Activated CD8-positive, alpha-beta memory T cell treated with anti-CD3 and anti-CD28 coated beads for 1 hour (primary cell): ENCODE data around the gene TRAF4.
"Not testable (repeated sequence)": the region's sequence is repeated elsewhere in the genome, so short reads cannot be mapped to it uniquely, and the experiment has no call there.

Experiments used
- DNase-seq, 2 donors: peaks; one replicate each; pipeline ENCODE4 v3.0.0-alpha.2; 2020; ENCODE audit warnings: low read depth in 1 of 2; ENCODE audit errors: extremely low read depth in 1 of 2

The TRAF4 gene

GRCh38 chr17:28726627-28727491, 17.0 kb upstream of the TRAF4 start:
- peak; percentile 74 to 80 for DNase-seq

GRCh38 chr17:28728364-28729200, 15.2 kb upstream of the TRAF4 start, which contains the start of gene NEK8:
Gene NEK8, plus strand, starts transcription at chr17:28728788. Its CDS starts 26 bp downstream, at chr17:28728814.
- DNase-seq, result peak; percentile 88 to 97

- DNase-seq, result no peak
These were observed 13.9 kb upstream of the TRAF4 start for GRCh38 chr17:28729950-28730330.

- no peak for DNase-seq
These were observed 10.5 kb upstream of the TRAF4 start for GRCh38 chr17:28733346-28733745.

GRCh38 chr17:28734712-28735241, 9.0 kb upstream of the TRAF4 start:
- DNase-seq, result no peak

GRCh38 chr17:28735242-28735722, 8.5 kb upstream of the TRAF4 start:
- DNase-seq, result no peak

GRCh38 chr17:28735913-28736769, 7.7 kb upstream of the TRAF4 start:
- DNase-seq, result not testable (repeated sequence)

GRCh38 chr17:28737316-28737715, 6.5 kb upstream of the TRAF4 start:
- no peak for DNase-seq

- DNase-seq, result no peak
These were observed 5.8 kb upstream of the TRAF4 start for GRCh38 chr17:28737770-28738679.

GRCh38 chr17:28738680-28739384, 5.0 kb upstream of the TRAF4 start:
- DNase-seq, result no peak

- DNase-seq, result no peak
These were observed 3.1 kb upstream of the TRAF4 start for GRCh38 chr17:28740406-28741357.

GRCh38 chr17:28741358-28742349, 2.2 kb upstream of the TRAF4 start:
- no peak for DNase-seq

- DNase-seq, result peak in 1 of 2 donors; percentile 54
These were observed 527 bp downstream of the TRAF4 start for GRCh38 chr17:28744104-28744971.

GRCh38 chr17:28744972-28745785, 1.4 kb downstream of the TRAF4 start:
- no peak for DNase-seq
